ENCODE measurements around the gene AVEN.

DNA sequence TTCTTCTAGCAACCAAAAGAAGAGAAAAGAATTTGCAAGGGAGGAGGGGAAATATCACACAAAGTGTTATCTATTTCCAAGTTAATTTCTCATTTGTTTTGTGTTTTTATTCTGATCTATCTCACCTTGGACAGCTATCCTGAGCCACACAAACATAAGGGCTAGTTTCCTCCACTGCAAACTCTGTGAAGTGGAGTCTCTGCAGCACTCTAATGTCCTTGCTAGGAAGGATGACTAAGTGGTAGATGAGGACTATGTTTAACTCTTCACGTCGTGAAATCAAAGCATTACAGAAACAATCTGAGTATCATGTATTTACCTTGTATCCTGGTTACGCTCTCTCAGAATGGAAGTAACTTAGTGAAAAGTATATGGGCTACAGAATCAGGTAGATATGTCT is 104.6 kb downstream of the AVEN start:
- TF ChIP-seq POLR2A (IDR thresholded peaks at IDR 0.05): no peak
- TF ChIP-seq, protein P1, sequence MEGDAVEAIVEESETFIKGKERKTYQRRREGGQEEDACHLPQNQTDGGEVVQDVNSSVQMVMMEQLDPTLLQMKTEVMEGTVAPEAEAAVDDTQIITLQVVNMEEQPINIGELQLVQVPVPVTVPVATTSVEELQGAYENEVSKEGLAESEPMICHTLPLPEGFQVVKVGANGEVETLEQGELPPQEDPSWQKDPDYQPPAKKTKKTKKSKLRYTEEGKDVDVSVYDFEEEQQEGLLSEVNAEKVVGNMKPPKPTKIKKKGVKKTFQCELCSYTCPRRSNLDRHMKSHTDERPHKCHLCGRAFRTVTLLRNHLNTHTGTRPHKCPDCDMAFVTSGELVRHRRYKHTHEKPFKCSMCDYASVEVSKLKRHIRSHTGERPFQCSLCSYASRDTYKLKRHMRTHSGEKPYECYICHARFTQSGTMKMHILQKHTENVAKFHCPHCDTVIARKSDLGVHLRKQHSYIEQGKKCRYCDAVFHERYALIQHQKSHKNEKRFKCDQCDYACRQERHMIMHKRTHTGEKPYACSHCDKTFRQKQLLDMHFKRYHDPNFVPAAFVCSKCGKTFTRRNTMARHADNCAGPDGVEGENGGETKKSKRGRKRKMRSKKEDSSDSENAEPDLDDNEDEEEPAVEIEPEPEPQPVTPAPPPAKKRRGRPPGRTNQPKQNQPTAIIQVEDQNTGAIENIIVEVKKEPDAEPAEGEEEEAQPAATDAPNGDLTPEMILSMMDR (IDR thresholded peaks at IDR 0.05): no peak

Data from thyroid gland (tissue), 4 donors.